ENCODE measurements around the gene WDR76.

WDR76 gene

GRCh38 chr15:43911235-43911781, 84.5 kb downstream of the WDR76 start:
- Histone ChIP-seq H3K9me3 (ENCODE audit: control insufficient read depth, low read length) (no peaks in the 10 kb centered on the region), H3K27me3 (ENCODE audit: control insufficient read depth, insufficient read depth, low read length) (no peaks in the 10 kb centered on the region), H3K4me3 (ENCODE audit: low read length) (no peak overlapping the region), H3K9ac (ENCODE audit: low read length) (no peak overlapping the region), H3K36me3 (ENCODE audit: control insufficient read depth, insufficient read depth, low read length) (no peaks in the 10 kb centered on the region), H3K4me1 (ENCODE audit: control insufficient read depth, insufficient read depth, low read length) (no peaks in the 10 kb centered on the region)

GRCh38 chr15:43912208-43912607, 85.4 kb downstream of the WDR76 start:
- Histone ChIP-seq H3K9ac (ENCODE audit: low read length) (no peak overlapping the region), H3K27me3 (ENCODE audit: control insufficient read depth, insufficient read depth, low read length) (no peaks in the 10 kb centered on the region), H3K36me3 (ENCODE audit: control insufficient read depth, insufficient read depth, low read length) (no peaks in the 10 kb centered on the region), H3K4me3 (ENCODE audit: low read length) (no peak overlapping the region), H3K9me3 (ENCODE audit: control insufficient read depth, low read length) (no peaks in the 10 kb centered on the region), H3K4me1 (ENCODE audit: control insufficient read depth, insufficient read depth, low read length) (no peaks in the 10 kb centered on the region)

- Histone ChIP-seq H3K4me1 (ENCODE audit: control insufficient read depth, insufficient read depth, low read length) (no peaks in the 10 kb centered on the region), H3K9ac (ENCODE audit: low read length) (no peak overlapping the region), H3K36me3 (ENCODE audit: control insufficient read depth, insufficient read depth, low read length) (no peaks in the 10 kb centered on the region), H3K27me3 (ENCODE audit: control insufficient read depth, insufficient read depth, low read length) (no peaks in the 10 kb centered on the region), H3K4me3 (ENCODE audit: low read length) (no peak overlapping the region), H3K9me3 (ENCODE audit: control insufficient read depth, low read length) (no peaks in the 10 kb centered on the region)
These were observed 86.4 kb downstream of the WDR76 start for GRCh38 chr15:43913026-43913780.

- Histone ChIP-seq H3K4me3 (ENCODE audit: low read length) (no peak overlapping the region), H3K9me3 (ENCODE audit: control insufficient read depth, low read length) (no peaks in the 10 kb centered on the region), H3K9ac (ENCODE audit: low read length) (no peak overlapping the region), H3K27me3 (ENCODE audit: control insufficient read depth, insufficient read depth, low read length) (no peaks in the 10 kb centered on the region), H3K4me1 (ENCODE audit: control insufficient read depth, insufficient read depth, low read length) (no peaks in the 10 kb centered on the region), H3K36me3 (ENCODE audit: control insufficient read depth, insufficient read depth, low read length) (no peaks in the 10 kb centered on the region)
These were observed 87.1 kb downstream of the WDR76 start for GRCh38 chr15:43913941-43914340.

- Histone ChIP-seq H3K9me3 (ENCODE audit: control insufficient read depth, low read length) (no peaks in the 10 kb centered on the region), H3K27me3 (ENCODE audit: control insufficient read depth, insufficient read depth, low read length) (no peaks in the 10 kb centered on the region), H3K9ac (ENCODE audit: low read length) (no peak overlapping the region), H3K4me3 (ENCODE audit: low read length) (no peak overlapping the region), H3K4me1 (ENCODE audit: control insufficient read depth, insufficient read depth, low read length) (no peaks in the 10 kb centered on the region), H3K36me3 (ENCODE audit: control insufficient read depth, insufficient read depth, low read length) (no peaks in the 10 kb centered on the region)
These were observed 89.0 kb downstream of the WDR76 start for GRCh38 chr15:43915631-43916325.

GRCh38 chr15:43916326-43916660, 89.5 kb downstream of the WDR76 start:
- Histone ChIP-seq H3K9me3 (ENCODE audit: control insufficient read depth, low read length) (no peaks in the 10 kb centered on the region), H3K4me3 (ENCODE audit: low read length) (no peak overlapping the region), H3K4me1 (ENCODE audit: control insufficient read depth, insufficient read depth, low read length) (no peaks in the 10 kb centered on the region), H3K9ac (ENCODE audit: low read length) (no peak overlapping the region), H3K27me3 (ENCODE audit: control insufficient read depth, insufficient read depth, low read length) (no peaks in the 10 kb centered on the region), H3K36me3 (ENCODE audit: control insufficient read depth, insufficient read depth, low read length) (no peaks in the 10 kb centered on the region)

Data from mucosa of stomach (tissue), 1 donor.